HK-2 (cell line): ENCODE measurements around the gene ZNF324.
"Not testable (repeated sequence)": the region's sequence is repeated elsewhere in the genome, so short reads cannot be mapped to it uniquely, and the experiment has no call there.

Experiments used
- DNase-seq: peaks from one replicate; pipeline ENCODE4 v3.0.0-alpha.2; 2018; ENCODE audit not compliant: unreplicated experiment

ZNF324 gene

GRCh38 chr19:58466760-58467589 is at the start of gene ZNF324:
Gene ZNF324, plus strand, starts transcription at chr19:58467080. Its CDS starts 2,106 bp downstream, at chr19:58469186.
- peak; percentile 99 for DNase-seq

GRCh38 chr19:58428617-58429016 is 38.3 kb upstream of the ZNF324 start:
- DNase-seq: no peak

- DNase-seq: no peak
Observed at GRCh38 chr19:58429745-58430144, 37.1 kb upstream of the ZNF324 start.

- no peak for DNase-seq
Observed at GRCh38 chr19:58434217-58434616, 32.7 kb upstream of the ZNF324 start.

DNA sequence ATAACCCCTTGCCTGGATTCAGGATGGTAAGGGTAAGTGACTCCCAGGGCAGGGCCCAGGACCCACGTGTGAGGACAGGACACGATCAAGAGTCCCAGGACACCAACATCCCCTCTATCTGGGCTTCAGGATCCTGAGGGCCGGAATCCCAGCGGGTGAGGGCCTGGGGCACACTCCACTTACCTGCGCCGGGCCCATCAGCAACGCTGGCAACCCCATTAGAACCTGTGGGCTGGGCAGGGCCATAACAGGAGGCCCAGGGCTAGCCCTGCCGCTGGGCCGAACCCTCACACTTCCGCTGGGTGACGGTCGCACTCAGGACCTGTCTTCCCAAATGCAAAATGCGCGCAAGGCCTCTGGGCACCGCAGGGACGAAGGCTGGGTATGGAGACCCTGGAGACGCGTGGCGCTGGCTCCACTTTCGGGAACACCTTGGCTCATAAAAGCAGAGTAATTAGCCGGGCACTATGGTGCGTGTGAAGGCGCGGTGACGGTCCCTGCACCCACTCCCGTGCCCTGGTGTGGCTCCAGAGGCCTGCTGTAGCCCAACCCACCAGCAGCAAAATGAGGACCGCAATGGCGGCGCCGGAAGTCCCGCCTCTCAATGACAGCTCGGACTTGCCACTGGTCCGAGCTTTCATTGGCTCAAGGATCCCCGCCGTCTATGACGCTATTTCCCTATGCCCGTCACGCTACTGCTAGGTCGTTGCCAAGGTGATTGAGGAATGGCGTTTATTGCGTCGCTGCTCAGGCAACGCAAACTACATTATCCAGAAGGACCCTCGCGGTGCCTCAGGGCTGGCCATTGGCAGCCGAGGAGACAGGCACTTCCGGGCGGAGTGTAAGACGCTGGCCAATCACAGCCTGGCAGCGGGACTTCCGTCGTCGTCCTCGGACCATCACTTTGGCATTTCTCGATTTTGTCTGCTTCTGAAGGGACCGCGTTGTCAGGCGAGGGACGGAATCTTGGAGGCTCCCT is 27.0 kb upstream of the ZNF324 start, which contains the start of gene ZNF132:
TSS of gene ZNF132 (minus strand) at position 578 of the 979 bp plus-strand sequence. CDS start at position 246, 332 bp downstream.
- peak; percentile 97 for DNase-seq

GRCh38 chr19:58440556-58440955 is 26.3 kb upstream of the ZNF324 start:
- DNase-seq: no peak

DNA sequence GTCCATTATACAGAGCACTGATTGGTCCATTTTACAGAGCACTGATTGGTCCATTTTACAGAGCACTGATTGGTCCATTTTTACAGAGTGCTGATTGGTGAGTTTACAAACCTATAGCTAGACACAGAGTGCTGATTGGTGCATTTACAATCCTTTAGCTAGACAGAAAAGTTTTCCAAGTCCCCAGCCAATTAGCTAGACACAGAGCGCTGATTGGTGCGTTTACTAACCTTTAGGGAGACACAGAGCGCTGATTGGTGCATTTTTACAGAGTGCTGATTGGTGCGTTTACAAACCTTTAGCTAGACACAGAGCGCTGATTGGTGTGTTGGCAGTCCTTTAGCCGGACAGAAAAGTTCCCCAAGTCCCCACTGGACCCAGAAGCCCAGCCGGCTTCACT is 23.9 kb upstream of the ZNF324 start:
- DNase-seq: not testable (repeated sequence)

GRCh38 chr19:58448860-58449259 is 18.0 kb upstream of the ZNF324 start:
- not testable (repeated sequence) for DNase-seq

- DNase-seq: not testable (repeated sequence)
Observed at GRCh38 chr19:58449980-58450379, 16.9 kb upstream of the ZNF324 start.

DNA sequence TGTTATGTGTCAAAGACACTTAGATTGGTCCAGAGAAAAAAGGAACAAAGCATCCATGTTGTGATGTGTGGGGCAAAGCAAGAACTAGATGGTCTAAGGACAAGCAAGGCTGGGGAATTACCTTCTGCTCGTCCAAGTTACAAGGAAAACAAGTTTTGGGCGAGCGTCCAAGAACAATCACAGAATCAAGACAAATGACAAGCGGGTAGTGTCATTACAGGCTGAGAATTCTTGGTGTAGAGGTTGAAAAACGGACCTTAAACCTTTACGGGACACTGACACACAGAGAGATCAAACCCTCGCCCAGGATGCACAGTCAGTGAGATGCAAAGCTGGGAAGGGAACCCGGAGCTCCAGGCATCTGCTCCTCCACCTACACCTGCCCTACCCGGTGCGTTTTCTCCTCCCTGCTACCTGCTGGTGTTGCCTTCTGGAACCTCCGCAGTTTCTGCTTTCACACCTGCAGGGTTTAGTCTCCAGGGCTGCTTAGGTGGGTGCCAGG is 16.0 kb upstream of the ZNF324 start:
- DNase-seq: no peak

GRCh38 chr19:58451358-58452101 is 15.3 kb upstream of the ZNF324 start, which contains the start of gene ZNF324B:
Gene ZNF324B, plus strand, starts transcription at chr19:58451622. Its CDS starts 2,080 bp downstream, at chr19:58453702.
- DNase-seq: peak; percentile 97

- no peak for DNase-seq
Observed at GRCh38 chr19:58453743-58454142, 13.1 kb upstream of the ZNF324 start.

- DNase-seq: no peak
Observed at GRCh38 chr19:58455306-58455705, 11.6 kb upstream of the ZNF324 start.

DNA sequence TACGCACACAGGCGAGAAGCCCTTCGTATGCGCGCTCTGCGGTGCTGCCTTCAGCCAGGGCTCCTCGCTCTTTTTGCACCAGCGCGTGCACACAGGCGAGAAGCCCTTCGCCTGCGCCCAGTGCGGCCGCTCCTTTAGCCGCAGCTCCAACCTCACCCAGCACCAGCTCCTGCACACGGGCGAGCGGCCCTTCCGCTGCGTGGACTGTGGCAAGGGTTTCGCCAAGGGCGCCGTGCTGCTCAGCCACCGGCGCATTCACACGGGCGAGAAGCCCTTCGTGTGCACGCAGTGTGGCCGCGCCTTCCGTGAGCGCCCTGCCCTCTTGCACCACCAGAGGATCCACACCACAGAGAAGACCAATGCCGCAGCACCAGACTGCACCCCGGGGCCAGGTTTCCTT is 10.8 kb upstream of the ZNF324 start:
- no peak for DNase-seq

DNA sequence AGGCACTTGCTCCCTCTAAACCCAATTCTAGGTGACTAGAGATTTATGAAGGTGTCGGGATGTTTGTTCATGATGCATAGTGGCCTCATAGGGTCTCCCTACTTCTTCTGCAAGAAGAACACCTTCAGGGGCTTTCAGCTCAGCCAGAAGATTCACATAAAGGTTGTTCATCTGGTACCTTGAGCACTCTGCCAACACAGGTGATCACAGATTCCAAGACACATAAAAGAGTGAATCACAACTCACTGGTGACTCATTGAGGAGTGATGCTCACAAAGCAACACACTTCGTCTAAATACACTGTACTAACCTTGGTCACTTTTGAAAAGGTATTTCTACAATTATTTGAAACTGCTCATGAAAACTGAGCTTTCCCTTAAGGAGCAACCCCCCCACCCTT is 6.8 kb upstream of the ZNF324 start:
- no peak for DNase-seq

DNA sequence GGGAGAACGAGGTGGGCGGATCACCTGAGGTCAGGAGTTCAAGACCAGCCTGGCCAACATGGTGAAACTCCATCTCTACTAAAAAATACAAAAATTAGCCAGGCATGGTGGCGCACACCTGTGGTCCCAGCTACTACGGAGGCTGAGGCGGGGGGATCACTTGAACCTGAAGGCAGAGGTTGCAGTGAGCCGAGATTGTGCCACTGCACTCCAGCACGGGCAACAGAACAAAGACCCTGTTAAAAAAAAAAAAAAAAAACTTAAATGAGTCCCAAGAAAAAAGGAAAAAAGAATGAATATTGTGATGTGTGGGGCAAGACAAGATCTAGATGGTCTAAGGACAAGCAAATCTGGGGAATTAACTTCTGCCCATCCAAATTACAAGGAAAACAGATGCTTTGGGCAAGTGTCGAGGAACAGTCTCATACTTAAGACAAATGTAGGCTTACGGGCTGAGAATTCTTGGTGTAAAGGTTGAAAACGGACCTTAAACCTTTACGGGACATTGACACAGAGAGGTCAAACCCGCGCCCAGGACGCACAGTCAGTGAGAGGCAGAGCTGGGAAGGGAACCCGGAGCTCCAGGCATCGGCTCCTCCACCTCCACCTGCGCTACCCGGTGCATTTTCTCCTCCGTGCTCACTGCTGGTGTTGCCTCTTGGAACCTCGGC is 656 bp upstream of the ZNF324 start:
- DNase-seq: no peak

DNA sequence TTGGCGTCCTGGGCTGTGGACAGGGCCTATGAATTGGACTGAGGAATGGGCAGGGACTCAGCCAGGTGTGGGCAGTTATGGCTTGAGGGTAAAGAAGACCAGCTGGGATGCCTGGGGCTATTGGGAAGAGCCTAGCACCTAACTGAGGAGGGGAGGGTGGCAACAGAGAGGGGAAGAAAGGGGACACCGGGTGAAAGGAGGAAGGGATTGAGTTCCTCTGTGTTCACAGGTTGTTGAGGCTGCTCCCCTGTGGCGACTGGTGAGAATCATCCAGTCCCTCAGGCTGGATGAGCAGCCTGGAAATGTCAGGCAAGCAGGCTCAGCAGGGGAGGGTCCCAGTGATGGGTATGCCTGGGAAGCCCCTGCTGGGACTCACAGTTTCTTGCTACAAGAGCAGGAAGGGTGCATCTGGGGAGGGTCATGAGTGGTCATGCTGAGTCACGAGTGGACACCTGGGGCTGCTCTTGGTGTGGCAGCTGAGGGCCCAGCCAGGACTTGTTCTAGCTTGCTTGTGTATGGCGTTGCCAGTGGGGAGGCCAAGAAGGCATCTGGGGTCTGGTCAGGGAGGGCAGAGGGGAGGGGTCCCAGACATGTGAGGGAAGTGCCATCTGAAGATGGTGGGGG is 1.4 kb downstream of the ZNF324 start:
- no peak for DNase-seq

DNA sequence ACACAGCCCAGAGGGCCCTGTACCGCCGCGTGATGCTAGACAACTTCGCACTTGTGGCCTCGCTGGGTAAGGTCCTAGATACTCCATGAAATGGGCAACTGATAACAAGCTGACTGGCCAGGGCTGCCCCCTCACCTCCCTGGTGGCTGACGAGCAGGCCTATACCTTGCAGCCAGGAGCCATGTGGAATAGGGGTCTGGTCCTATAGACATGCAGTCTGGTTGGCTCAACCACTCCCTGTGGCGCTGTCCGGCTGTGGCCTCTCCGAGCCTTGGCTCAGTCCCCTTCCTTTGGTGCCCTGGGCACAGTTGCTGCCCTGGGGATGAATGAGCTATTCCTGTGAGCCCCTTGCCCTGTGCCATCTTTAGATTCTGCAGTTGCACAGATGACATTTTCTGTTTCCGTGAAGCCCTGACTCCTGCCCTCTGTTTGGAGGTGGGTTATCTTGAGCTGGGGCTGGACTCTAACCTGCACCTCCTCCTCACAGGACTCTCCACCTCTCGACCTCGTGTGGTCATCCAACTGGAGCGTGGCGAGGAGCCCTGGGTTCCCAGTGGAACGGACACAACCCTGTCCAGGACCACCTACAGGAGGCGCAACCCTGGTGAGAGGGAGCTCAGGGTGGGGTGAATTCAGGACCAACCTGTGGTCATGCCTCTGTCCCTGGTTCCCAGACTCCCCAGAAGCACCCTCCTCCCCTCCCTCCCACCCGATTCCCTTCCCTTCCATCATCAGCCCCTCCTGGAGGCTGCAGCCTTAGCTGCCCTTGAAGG is 2.5 kb downstream of the ZNF324 start:
- no peak for DNase-seq

GRCh38 chr19:58470837-58471543 is 4.1 kb downstream of the ZNF324 start:
- DNase-seq: not testable (repeated sequence)
